H9 (cell line): ENCODE measurements around the gene ROCK2. TPM values are rescaled to one million over a fixed set of nuclear protein-coding genes. Genes with fewer than 3 reads are reported as not detected.
A peak's percentile ranks its signal among the peaks of the same experiment; 100 is the strongest.

Source experiments
- DNase-seq: peaks from one replicate; pipeline ENCODE4 v3.0.0-alpha.2; 2017
- H2AFZ ChIP-seq: one replicate; pipeline ENCODE4 v1.6.1; 2013; ENCODE audit warnings: mild to moderate bottlenecking, low read length, control low read depth, moderate library complexity
- H2AK5ac ChIP-seq: 2 replicates; pipeline ENCODE4 v1.6.1; 2013; ENCODE audit warnings: low read length, control low read depth, mixed read lengths; ENCODE audit not compliant: insufficient read length
- H2BK120ac ChIP-seq: one replicate; pipeline ENCODE4 v1.6.1; 2013; ENCODE audit warnings: low read depth, mild to moderate bottlenecking, low read length, control low read depth, inconsistent platforms; ENCODE audit not compliant: poor library complexity, severe bottlenecking
- H2BK12ac ChIP-seq: 2 replicates; pipeline ENCODE4 v1.6.1; 2013; ENCODE audit warnings: low read length, control low read depth, mixed read lengths, low read depth; ENCODE audit not compliant: insufficient read length
- H2BK15ac ChIP-seq: 2 replicates; pipeline ENCODE4 v1.6.1; 2013; ENCODE audit warnings: low read depth, low read length, control low read depth
- H2BK20ac ChIP-seq: one replicate; pipeline ENCODE4 v1.6.1; 2013; ENCODE audit warnings: low read depth, mild to moderate bottlenecking, low read length, control low read depth, inconsistent platforms; ENCODE audit not compliant: poor library complexity, severe bottlenecking
- H2BK5ac ChIP-seq: 2 replicates; pipeline ENCODE4 v1.6.1; 2013; ENCODE audit warnings: low read length, control low read depth, mixed read lengths; ENCODE audit not compliant: insufficient read length
- H3K14ac ChIP-seq: 2 replicates; pipeline ENCODE4 v1.6.1; 2013; ENCODE audit warnings: low read length, control low read depth; ENCODE audit not compliant: insufficient read depth
- H3K18ac ChIP-seq: 2 replicates; pipeline ENCODE4 v1.6.1; 2013; ENCODE audit warnings: low read depth, mild to moderate bottlenecking, mixed read lengths, low read length, control low read depth; ENCODE audit not compliant: insufficient read length
- H3K23ac ChIP-seq: 2 replicates; pipeline ENCODE4 v1.6.1; 2013; ENCODE audit warnings: low read length, control low read depth, mixed read lengths, low read depth; ENCODE audit not compliant: insufficient read length
- H3K23me2 ChIP-seq: 2 replicates; pipeline ENCODE4 v1.6.1; 2013; ENCODE audit warnings: low read depth, mild to moderate bottlenecking, mixed read lengths, low read length, control low read depth; ENCODE audit not compliant: insufficient read length, poor library complexity, severe bottlenecking
- H3K27ac ChIP-seq: 2 replicates; pipeline ENCODE4 v1.5.1; 2013; ENCODE audit warnings: low read length, control low read depth, mixed read lengths, low read depth; ENCODE audit not compliant: insufficient read length
- H3K27me3 ChIP-seq: 2 replicates; pipeline ENCODE4 v1.6.1; 2013; ENCODE audit warnings: low read length, control low read depth, inconsistent platforms; ENCODE audit not compliant: insufficient read depth
- H3K4ac ChIP-seq: 2 replicates; pipeline ENCODE4 v1.6.1; 2013; ENCODE audit warnings: low read depth, mild to moderate bottlenecking, control low read depth, inconsistent platforms, low read length, moderate library complexity
- H3K4me1 ChIP-seq: 2 replicates; pipeline ENCODE4 v1.6.1; 2013; ENCODE audit warnings: low read length, control low read depth, inconsistent platforms; ENCODE audit not compliant: insufficient read depth
- H3K4me2 ChIP-seq: 2 replicates; pipeline ENCODE4 v1.6.1; 2013; ENCODE audit warnings: low read length, control low read depth, mixed read lengths; ENCODE audit not compliant: insufficient read length, insufficient read depth
- H3K56ac ChIP-seq: 2 replicates; pipeline ENCODE4 v1.6.1; 2013; ENCODE audit warnings: low read depth, mild to moderate bottlenecking, mixed read lengths, low read length, control low read depth; ENCODE audit not compliant: insufficient read length
- H3K79me1 ChIP-seq: 2 replicates; pipeline ENCODE4 v1.6.1; 2013; ENCODE audit warnings: low read depth, mild to moderate bottlenecking, moderate library complexity, low read length, control low read depth, inconsistent platforms; ENCODE audit not compliant: insufficient read depth, poor library complexity, severe bottlenecking
- H3K79me2 ChIP-seq: 2 replicates; pipeline ENCODE4 v1.6.1; 2013; ENCODE audit warnings: low read length, control low read depth, inconsistent platforms; ENCODE audit not compliant: insufficient read depth
- H3K9ac ChIP-seq: 2 replicates; pipeline ENCODE4 v1.6.1; 2013; ENCODE audit warnings: low read length, control low read depth, mixed read lengths; ENCODE audit not compliant: insufficient read length; ENCODE audit errors: extremely low read depth
- H3K9me3 ChIP-seq: one replicate; pipeline ENCODE4 v1.6.1; 2013; ENCODE audit warnings: low read depth, low read length, inconsistent platforms; ENCODE audit not compliant: control insufficient read depth
- H3T11ph ChIP-seq: one replicate; pipeline ENCODE4 v1.6.1; 2013; ENCODE audit warnings: mild to moderate bottlenecking, low read length, control low read depth, inconsistent platforms
- H4K20me1 ChIP-seq: one replicate; pipeline ENCODE4 v1.6.1; 2013; ENCODE audit not compliant: control insufficient read depth, insufficient read length, insufficient read depth
- H4K5ac ChIP-seq: 2 replicates; pipeline ENCODE4 v1.6.1; 2013; ENCODE audit warnings: low read depth, mild to moderate bottlenecking, mixed read lengths, low read length, control low read depth; ENCODE audit not compliant: insufficient read length
- H4K8ac ChIP-seq: replicated peaks from 2 replicates; pipeline ENCODE4 v1.6.1; 2013; ENCODE audit warnings: low read length, control low read depth, mixed read lengths, low read depth; ENCODE audit not compliant: insufficient read length
- H4K91ac ChIP-seq: 2 replicates; pipeline ENCODE4 v1.6.1; 2013; ENCODE audit warnings: low read depth, mild to moderate bottlenecking, moderate library complexity, mixed read lengths, low read length, control low read depth; ENCODE audit not compliant: insufficient read length
- H3K27ac Mint-ChIP-seq, 3 experiments: 2 replicates in 2 of 3; 3 replicates in 1 of 3; pipeline ENCODE4 v1.8.0; 2020 to 2021; ENCODE audit warnings: mixed read lengths in 3 of 3, mild to moderate bottlenecking in 1 of 3, moderate library complexity in 1 of 3
- H3K27me3 Mint-ChIP-seq: 2 replicates; pipeline ENCODE4 v1.8.0; 2021; ENCODE audit warnings: low read depth, mild to moderate bottlenecking, moderate library complexity, mixed read lengths
- H3K36me3 Mint-ChIP-seq, 3 experiments: 2 replicates in 2 of 3; 3 replicates in 1 of 3; pipeline ENCODE4 v1.8.0; 2020 to 2021; ENCODE audit warnings: low read depth in 3 of 3, mixed read lengths in 3 of 3; ENCODE audit not compliant: insufficient read depth in 1 of 3
- H3K4me1 Mint-ChIP-seq, 2 experiments: 2 replicates each; pipeline ENCODE4 v1.8.0; 2020; ENCODE audit warnings: mixed read lengths in 2 of 2
- H3K4me3 Mint-ChIP-seq, 2 experiments: 2 replicates in 1 of 2; 3 replicates in 1 of 2; pipeline ENCODE4 v1.8.0; 2020 to 2021; ENCODE audit warnings: mild to moderate bottlenecking in 2 of 2, mixed read lengths in 2 of 2, moderate library complexity in 1 of 2
- H3K9me3 Mint-ChIP-seq, 2 experiments: 2 replicates in 1 of 2; 3 replicates in 1 of 2; pipeline ENCODE4 v1.8.0; 2020; ENCODE audit warnings: mild to moderate bottlenecking in 2 of 2, mixed read lengths in 2 of 2, moderate library complexity in 1 of 2
- CTCF ChIP-seq: fragments of 200-600 bp; sonication (generic); conservative IDR thresholded peaks from 3 replicates; pipeline ENCODE4 v1.8.0; 2021; ENCODE audit warnings: antibody characterized with exemption, mild to moderate bottlenecking
- WGBS: extraction: QIAGEN DNeasy Blood & Tissue Kit; methylation state at CpG from one replicate; pipeline ENCODE4 v1.1.7; 2013; ENCODE audit warnings: missing lambda C conversion rate, low lambda C conversion rate, mixed read lengths; ENCODE audit not compliant: insufficient read length; ENCODE audit errors: extremely low coverage; 5-methylcytosine and 5-hydroxymethylcytosine counted together
- total RNA-seq: library from RNA; stranded (reverse); gene quantifications from 2 replicates; pipeline ENCODE4 v1.2.1, GENCODE V29; 2021

ROCK2 gene
- total RNA-seq, 1 experiment from 2014 or later: 33.2 TPM

DNA sequence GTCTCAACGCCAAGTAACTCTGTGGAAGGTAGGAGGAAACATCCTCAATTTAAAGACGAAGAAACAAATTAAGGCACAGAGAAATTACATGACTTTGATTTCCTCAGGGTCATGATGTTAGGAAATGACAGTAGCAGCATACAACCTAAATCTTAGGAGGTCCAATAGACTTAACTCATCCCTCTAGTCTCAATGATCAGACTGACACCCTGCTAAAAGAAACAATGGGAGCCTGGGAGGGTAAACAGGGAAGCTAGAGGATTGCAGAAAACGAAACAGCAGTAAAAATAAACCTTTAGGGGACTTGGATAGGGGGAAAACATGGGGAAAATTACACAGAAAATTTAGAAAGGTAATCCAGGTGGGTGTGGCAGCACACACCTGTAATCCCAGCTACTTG is 56.0 kb downstream of the ROCK2 start:
- H2BK12ac ChIP-seq: no peak overlapping the region
- H2BK15ac ChIP-seq: no peak overlapping the region
- H2BK20ac ChIP-seq: no peak overlapping the region
- Mint-ChIP-seq H3K27ac (peak overlapping the region; percentile 0 to 82 (median 46); a peak in 4 of 7 replicates), H3K4me3 (no peak overlapping the region), H3K4me1 (peaks cover 14 to 24% of the 10 kb centered on the region in 2 experiments), H3K9me3 (no peaks in the 10 kb centered on the region; a peak in 1 of 5 replicates), H3K36me3 (peaks cover 18 to 30% (median 27%) of the 10 kb centered on the region in 3 experiments), H3K27me3 (no peaks in the 10 kb centered on the region)
- H4K20me1 ChIP-seq: no peaks in the 10 kb centered on the region
- H3K4me1 ChIP-seq: peaks cover 6% of the 10 kb centered on the region; the same call in 1 of the 2 replicates
- no peak overlapping the region for H3K4me2 ChIP-seq
- H3K18ac ChIP-seq: no peak overlapping the region
- H4K8ac ChIP-seq: no peak overlapping the region
- no CpG with 5 or more reads among the region's 3 CpGs for WGBS
- no peak overlapping the region for H4K5ac ChIP-seq
- H3K56ac ChIP-seq: no peak overlapping the region
- no peak overlapping the region for H2AK5ac ChIP-seq
- no peak overlapping the region for H3K9ac ChIP-seq
- no peaks in the 10 kb centered on the region for H3K23me2 ChIP-seq
- H3K27me3 ChIP-seq: no peaks in the 10 kb centered on the region
- no peak overlapping the region for H3K4ac ChIP-seq
- no peak for TF ChIP-seq CTCF
- H2BK5ac ChIP-seq: no peak overlapping the region
- H2BK120ac ChIP-seq: no peak overlapping the region
- H2AFZ ChIP-seq: no peak overlapping the region
- H3K9me3 ChIP-seq: no peaks in the 10 kb centered on the region
- DNase-seq: no peak
- no peak overlapping the region for H3K27ac ChIP-seq
- no peak overlapping the region for H3K23ac ChIP-seq
- H3K79me2 ChIP-seq: peaks cover 3% of the 10 kb centered on the region; the same call in 1 of the 2 replicates
- no peak overlapping the region for H3K14ac ChIP-seq
- H4K91ac ChIP-seq: no peak overlapping the region
- peaks cover 9% of the 10 kb centered on the region for H3K79me1 ChIP-seq
- no peak overlapping the region for H3T11ph ChIP-seq
